Endothelial cell of umbilical vein (primary cell): ENCODE measurements around the gene COL5A1. TPM values are rescaled to one million over a fixed set of nuclear protein-coding genes. Genes with fewer than 3 reads are reported as not detected.

Experiments
- BruUV-seq: library from RNA; stranded (reverse); fragments of 400-500 nt; replicated peaks from 2 replicates; lab custom pipeline; 2021; lab: Mats Ljungman, UMichigan
- CTCF ChIA-PET: fragments of 300-600, 350-600 bp; sonication (Branson Sonifier 250); formaldehyde crosslinking; loops from one replicate; lab custom pipeline; 2021; ENCODE audit warnings: antibody characterized with exemption, inconsistent platforms; lab: Charles Lee
- POLR2A ChIA-PET: fragments of 300-600, 350-600 bp; sonication (Branson Sonifier 250); formaldehyde crosslinking; loops from one replicate; lab custom pipeline; 2021; ENCODE audit warnings: antibody characterized with exemption, inconsistent platforms; lab: Charles Lee
- DNase-seq: peaks from one replicate; pipeline ENCODE4 v3.0.0-alpha.2; 2011; ENCODE audit warnings: low read depth, low spot score
- FAIRE-seq: peaks from 2 replicates; lab custom pipeline; 2011; peaks lifted over from hg19 to GRCh38; lab: Jason Lieb, UNC
- H2AFZ ChIP-seq: 2 replicates; pipeline ENCODE4 v1.6.0; 2012; ENCODE audit warnings: low read depth, low read length, control low read depth, inconsistent platforms
- H3K27ac ChIP-seq: 2 replicates; pipeline ENCODE4 v1.5.1; 2011; ENCODE audit warnings: low read depth, mild to moderate bottlenecking, control low read depth, low read length, moderate library complexity; ENCODE audit not compliant: insufficient read depth
- H3K27me3 ChIP-seq, 2 experiments: 2 replicates each; pipeline versions ENCODE4 v1.6.0 to v1.6.1; 2011; ENCODE audit warnings: low read length in 2 of 2, mixed read lengths in 1 of 2; ENCODE audit not compliant: control insufficient read depth in 2 of 2, insufficient read depth in 2 of 2
- H3K36me3 ChIP-seq, 2 experiments: 2 replicates in 1 of 2; 3 replicates in 1 of 2; pipeline ENCODE4 v1.5.1; 2011; ENCODE audit warnings: low read length in 2 of 2, mild to moderate bottlenecking in 1 of 2, moderate library complexity in 1 of 2; ENCODE audit not compliant: control insufficient read depth in 2 of 2, insufficient read depth in 2 of 2; ENCODE audit errors: extremely low read depth in 1 of 2
- H3K4me1 ChIP-seq: 3 replicates; pipeline ENCODE4 v1.5.1; 2011; ENCODE audit warnings: mild to moderate bottlenecking, low read length; ENCODE audit not compliant: control insufficient read depth, insufficient read depth; ENCODE audit errors: extremely low read depth
- H3K4me2 ChIP-seq: 2 replicates; pipeline ENCODE4 v1.6.1; 2011; ENCODE audit warnings: low read length, control low read depth, mixed read lengths; ENCODE audit not compliant: insufficient read depth
- H3K4me3 ChIP-seq, 3 experiments: fragments of 200-600 bp in 1 of 3; sonication (generic), shearing (Covaris generic) in 1 of 3; replicated peaks in 1 of 3; 2 replicates each; pipeline ENCODE4 v1.5.1; 2011 to 2016; ENCODE audit warnings: control low read depth in 3 of 3, low read length in 3 of 3, mild to moderate bottlenecking in 2 of 3, inconsistent platforms in 1 of 3, low read depth in 1 of 3, moderate library complexity in 1 of 3; ENCODE audit not compliant: insufficient read depth in 1 of 3
- H3K79me2 ChIP-seq: 2 replicates; pipeline ENCODE4 v1.6.0; 2012; ENCODE audit warnings: low read length, inconsistent platforms; ENCODE audit not compliant: control insufficient read depth, insufficient read depth
- H3K9ac ChIP-seq: replicated peaks from 2 replicates; pipeline ENCODE3; 2011; ENCODE audit warnings: low read length, control low read depth; ENCODE audit not compliant: insufficient read depth; ENCODE audit errors: extremely low read depth
- H3K9me1 ChIP-seq: replicated peaks from 3 replicates; pipeline ENCODE4 v1.6.0; 2011; ENCODE audit warnings: mild to moderate bottlenecking, low read length; ENCODE audit not compliant: control insufficient read depth, insufficient read depth; ENCODE audit errors: extremely low read depth
- H3K9me3 ChIP-seq: replicated peaks from 2 replicates; pipeline ENCODE4 v1.5.1; 2012; ENCODE audit warnings: low read length, inconsistent platforms; ENCODE audit not compliant: control insufficient read depth, insufficient read depth
- H4K20me1 ChIP-seq: replicated peaks from 2 replicates; pipeline ENCODE3; 2011; ENCODE audit warnings: mild to moderate bottlenecking, low read length; ENCODE audit not compliant: control insufficient read depth, insufficient read depth; ENCODE audit errors: extremely low read depth
- EZH2 ChIP-seq: IDR thresholded peaks from 2 replicates; pipeline ENCODE4 v1.6.1; 2012; ENCODE audit warnings: borderline replicate concordance, low read depth, mild to moderate bottlenecking, moderate library complexity, low read length, inconsistent platforms; ENCODE audit not compliant: severe bottlenecking
- FOS ChIP-seq: IDR thresholded peaks from 2 replicates; pipeline ENCODE4 v1.6.1; 2011; ENCODE audit warnings: mild to moderate bottlenecking, low read length, moderate library complexity, borderline replicate concordance; ENCODE audit not compliant: insufficient read depth
- GATA2 ChIP-seq: IDR thresholded peaks from 2 replicates; pipeline ENCODE4 v1.7.0; 2011; ENCODE audit warnings: low read depth, mild to moderate bottlenecking, moderate library complexity, mixed read lengths, low read length; ENCODE audit not compliant: insufficient read length, insufficient read depth
- JUN ChIP-seq: IDR thresholded peaks from 2 replicates; pipeline ENCODE4 v1.6.1; 2011; ENCODE audit warnings: borderline replicate concordance, low read depth; ENCODE audit not compliant: insufficient read length, insufficient read depth
- MYC ChIP-seq: IDR thresholded peaks from one replicate; pipeline ENCODE4 v1.6.1; 2011; ENCODE audit warnings: mild to moderate bottlenecking, low read depth, low read length
- POLR2A ChIP-seq: IDR thresholded peaks from 2 replicates; pipeline ENCODE4 v1.6.1; 2012; ENCODE audit warnings: low read depth, mild to moderate bottlenecking, control low read depth, low read length
- POLR2AphosphoS5 ChIP-seq: IDR thresholded peaks from 2 replicates; pipeline ENCODE4 v1.6.1; 2012; ENCODE audit warnings: low read depth, mild to moderate bottlenecking, control low read depth, low read length, moderate library complexity; ENCODE audit not compliant: insufficient read depth
- dilution Hi-C: fragments of 300-500 bp; cut with MboI; formaldehyde crosslinking; loops from one replicate; pipeline ENCODE4 v1.15.0; 2019; ENCODE audit warnings: low sequenced_read_pairs; ENCODE audit not compliant: extremely low pct_ligation_motif_present
- intact Hi-C: fragments of 100-400 bp; cut with micrococcal nuclease; formaldehyde crosslinking; loops from one replicate; pipeline ENCODE4 v1.10.0; 2022
- polyA plus RNA-seq, 4 experiments: library from polyadenylated mRNA; depleted of rRNA in 3 of 4; stranded (reverse) in 3 of 4; unstranded in 1 of 4; fragments of >200 nt; gene quantifications; 2 replicates each; pipeline versions ENCODE4 v1.2.1 to v1.2.3, GENCODE V29; 2011 to 2012; ENCODE audit warnings: missing spikeins in 1 of 4
- total RNA-seq: library from RNA; stranded (reverse); gene quantifications from 2 replicates; pipeline ENCODE4 v1.2.3, GENCODE V29; 2021
- TF ChIP-seq, protein P1 (sequence below), 2 donors: IDR thresholded peaks; 1 replicate in 1 of 2; 2 replicates in 1 of 2; pipeline ENCODE4 v1.5.1; 2011; ENCODE audit warnings: low read length in 2 of 2, mild to moderate bottlenecking in 2 of 2, moderate library complexity in 2 of 2, control low read depth in 1 of 2, inconsistent platforms in 1 of 2, low read depth in 1 of 2; ENCODE audit not compliant: insufficient read depth in 1 of 2; ENCODE audit errors: extremely low read depth in 1 of 2
- TF ChIP-seq, protein P2 (sequence below): IDR thresholded peaks from 2 replicates; pipeline ENCODE4 v1.6.1; 2011; ENCODE audit not compliant: insufficient read depth, insufficient read length

The COL5A1 gene
- total and polyA plus RNA-seq, 2 donors (not counting 3 experiments of a cell fraction or from before 2014, with no cell fraction given) = 97.4 to 175 TPM

DNA sequence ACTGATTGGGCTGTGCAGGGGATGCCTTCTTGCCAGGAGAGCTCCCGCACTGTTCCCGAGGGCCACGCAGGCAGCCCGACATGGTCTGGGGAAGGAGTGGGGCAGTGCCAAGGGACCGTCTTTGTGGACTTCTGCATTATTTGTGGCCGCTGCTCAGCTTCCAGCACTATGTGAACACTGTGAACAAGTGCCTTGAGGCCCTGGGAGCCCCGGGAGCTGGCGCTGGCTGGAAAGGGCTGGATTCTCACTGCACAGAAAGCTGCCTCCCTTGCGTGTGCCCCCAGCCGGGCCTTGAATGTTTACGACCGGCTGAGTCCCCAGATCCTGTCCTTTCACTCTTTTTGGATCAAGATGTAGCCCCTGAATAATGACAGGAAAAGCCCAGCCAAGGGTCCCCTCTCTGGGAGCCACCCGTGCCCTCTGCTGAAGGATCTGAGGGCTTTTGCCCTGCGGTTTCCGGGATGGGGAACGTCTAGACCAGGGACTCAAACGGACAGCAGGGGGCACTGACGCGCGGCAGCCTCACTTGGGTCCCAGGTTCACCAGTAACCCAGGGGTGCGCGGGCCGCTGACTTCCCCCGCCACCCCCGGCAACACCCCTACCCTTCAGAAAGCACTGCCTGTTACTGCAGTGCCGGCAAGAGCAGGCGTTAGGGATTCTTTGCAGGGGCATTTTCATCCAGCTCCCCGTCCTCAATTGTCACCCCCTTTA, 140.1 kb downstream of the COL5A1 start:
- no peak overlapping the region for H3K4me2 ChIP-seq
- no peak overlapping the region for H2AFZ ChIP-seq
- H3K9me3 ChIP-seq = no peaks in the 10 kb centered on the region
- no peak overlapping the region for H3K4me3 ChIP-seq
- no peak overlapping the region for H3K27ac ChIP-seq
- peaks cover 0 to 20% of the 10 kb centered on the region in 2 experiments for H3K36me3 ChIP-seq
- no peaks in the 10 kb centered on the region for H3K9me1 ChIP-seq
- TF ChIP-seq POLR2A = no peak
- TF ChIP-seq, protein P1, sequence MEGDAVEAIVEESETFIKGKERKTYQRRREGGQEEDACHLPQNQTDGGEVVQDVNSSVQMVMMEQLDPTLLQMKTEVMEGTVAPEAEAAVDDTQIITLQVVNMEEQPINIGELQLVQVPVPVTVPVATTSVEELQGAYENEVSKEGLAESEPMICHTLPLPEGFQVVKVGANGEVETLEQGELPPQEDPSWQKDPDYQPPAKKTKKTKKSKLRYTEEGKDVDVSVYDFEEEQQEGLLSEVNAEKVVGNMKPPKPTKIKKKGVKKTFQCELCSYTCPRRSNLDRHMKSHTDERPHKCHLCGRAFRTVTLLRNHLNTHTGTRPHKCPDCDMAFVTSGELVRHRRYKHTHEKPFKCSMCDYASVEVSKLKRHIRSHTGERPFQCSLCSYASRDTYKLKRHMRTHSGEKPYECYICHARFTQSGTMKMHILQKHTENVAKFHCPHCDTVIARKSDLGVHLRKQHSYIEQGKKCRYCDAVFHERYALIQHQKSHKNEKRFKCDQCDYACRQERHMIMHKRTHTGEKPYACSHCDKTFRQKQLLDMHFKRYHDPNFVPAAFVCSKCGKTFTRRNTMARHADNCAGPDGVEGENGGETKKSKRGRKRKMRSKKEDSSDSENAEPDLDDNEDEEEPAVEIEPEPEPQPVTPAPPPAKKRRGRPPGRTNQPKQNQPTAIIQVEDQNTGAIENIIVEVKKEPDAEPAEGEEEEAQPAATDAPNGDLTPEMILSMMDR (IDR thresholded peaks at IDR 0.05; ENCODE audit: extremely low read depth in 1 of 2, insufficient read depth in 1 of 2, low read depth in 1 of 2, low read length in 2 of 2) = peak; percentile 11 to 39
- no peak for FAIRE-seq
- CTCF ChIA-PET = interaction anchor here (1.0 to 2.2 kb wide), 3 partner anchors 10 to 332 kb away, joined by 3 to 5 read pairs (median 4); no protein-coding TSS in a partner anchor
- no peaks in the 10 kb centered on the region for H3K27me3 ChIP-seq
- no peaks in the 10 kb centered on the region for H3K79me2 ChIP-seq
- dilution Hi-C loops = no loop called here
- DNase-seq = no peak
- intact Hi-C loops = no loop called here
- BruUV-seq = no TSS peak
- H4K20me1 ChIP-seq = no peaks in the 10 kb centered on the region
- POLR2A ChIA-PET = no interaction called here
- peaks cover 5% of the 10 kb centered on the region for H3K4me1 ChIP-seq
- H3K9ac ChIP-seq = no peak overlapping the region

DNA sequence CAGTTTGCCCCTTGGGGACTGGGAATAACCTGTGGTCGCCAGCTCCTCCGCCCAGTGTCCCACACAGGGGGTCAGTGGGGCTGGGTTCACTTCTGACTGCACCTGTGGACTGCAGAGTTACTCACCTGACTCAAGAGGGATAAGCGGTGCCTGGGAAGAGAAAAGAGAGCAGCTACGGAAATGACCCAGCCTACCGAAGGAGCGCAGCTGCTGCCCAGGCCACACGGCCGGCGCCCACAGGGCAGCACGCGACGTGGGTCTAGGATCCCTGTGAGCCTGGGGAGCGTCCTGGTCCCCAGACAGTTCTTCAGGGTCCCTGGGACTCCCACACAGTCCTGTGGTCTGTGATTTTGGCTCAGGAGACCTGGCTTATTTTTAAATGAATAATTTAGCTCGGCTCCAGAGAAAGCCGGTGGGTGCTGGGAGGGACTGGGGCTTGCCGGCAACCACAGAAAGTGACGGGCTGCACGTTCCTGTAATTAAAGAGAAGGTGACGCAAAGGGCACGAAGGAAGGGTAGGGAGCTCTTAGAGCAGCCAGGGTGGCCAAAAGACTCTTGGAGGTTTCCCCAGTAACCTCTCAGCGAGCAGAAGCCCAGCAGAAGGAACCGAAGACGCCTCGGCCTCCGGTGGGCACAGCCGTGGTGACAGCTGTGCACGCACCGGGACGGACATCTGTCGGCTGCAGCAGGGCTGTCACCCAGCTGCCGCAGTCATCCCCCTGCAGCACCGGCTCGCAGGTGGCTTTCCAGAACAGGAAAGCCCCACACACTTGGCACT, 141.5 kb downstream of the COL5A1 start:
- CTCF ChIA-PET = interaction anchor here (1.6 kb wide), 1 partner anchor 11 kb away, joined by 4 read pairs; no protein-coding TSS in a partner anchor
- H3K4me1 ChIP-seq = peaks cover 5% of the 10 kb centered on the region
- no peak overlapping the region for H3K4me3 ChIP-seq
- H3K4me2 ChIP-seq = no peak overlapping the region
- POLR2A ChIA-PET = no interaction called here
- no peaks in the 10 kb centered on the region for H3K9me3 ChIP-seq
- peaks cover 0 to 20% of the 10 kb centered on the region in 2 experiments for H3K36me3 ChIP-seq
- H3K27me3 ChIP-seq = no peaks in the 10 kb centered on the region
- no peaks in the 10 kb centered on the region for H3K79me2 ChIP-seq
- FAIRE-seq (no peak), DNase-seq (no peak)
- dilution Hi-C loops = no loop called here
- H4K20me1 ChIP-seq = no peaks in the 10 kb centered on the region
- BruUV-seq = no TSS peak
- H3K9me1 ChIP-seq = no peaks in the 10 kb centered on the region
- H2AFZ ChIP-seq = no peak overlapping the region
- no peak overlapping the region for H3K27ac ChIP-seq
- intact Hi-C loops = no loop called here
- no peak overlapping the region for H3K9ac ChIP-seq
- TF ChIP-seq EZH2 = no peak
- no peak for TF ChIP-seq POLR2A
- TF ChIP-seq GATA2 = no peak
- no peak for TF ChIP-seq JUN
- TF ChIP-seq MYC = no peak
- TF ChIP-seq, protein P1 (IDR thresholded peaks at IDR 0.05; ENCODE audit: extremely low read depth in 1 of 2, insufficient read depth in 1 of 2, low read depth in 1 of 2, low read length in 2 of 2) = no peak
- TF ChIP-seq POLR2AphosphoS5 = no peak
- TF ChIP-seq FOS = no peak
- TF ChIP-seq, protein P2, sequence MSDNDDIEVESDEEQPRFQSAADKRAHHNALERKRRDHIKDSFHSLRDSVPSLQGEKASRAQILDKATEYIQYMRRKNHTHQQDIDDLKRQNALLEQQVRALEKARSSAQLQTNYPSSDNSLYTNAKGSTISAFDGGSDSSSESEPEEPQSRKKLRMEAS = no peak
